GM18505 (cell line): ENCODE measurements around the gene CHRM4.
"Not testable (repeated sequence)": the region's sequence is repeated elsewhere in the genome, so short reads cannot be mapped to it uniquely, and the experiment has no call there.

Source experiments
- ATAC-seq: cut with Tn5 transposase; IDR thresholded peaks from one replicate; pipeline ENCODE4 v1.9.1; 2021; ENCODE audit not compliant: unreplicated experiment
- POLR2A ChIP-seq: IDR thresholded peaks from 4 replicates; pipeline ENCODE4 v1.6.1; 2011; ENCODE audit warnings: borderline replicate concordance; ENCODE audit not compliant: insufficient read depth, insufficient read length; ENCODE audit errors: extremely low read depth

The CHRM4 gene

DNA sequence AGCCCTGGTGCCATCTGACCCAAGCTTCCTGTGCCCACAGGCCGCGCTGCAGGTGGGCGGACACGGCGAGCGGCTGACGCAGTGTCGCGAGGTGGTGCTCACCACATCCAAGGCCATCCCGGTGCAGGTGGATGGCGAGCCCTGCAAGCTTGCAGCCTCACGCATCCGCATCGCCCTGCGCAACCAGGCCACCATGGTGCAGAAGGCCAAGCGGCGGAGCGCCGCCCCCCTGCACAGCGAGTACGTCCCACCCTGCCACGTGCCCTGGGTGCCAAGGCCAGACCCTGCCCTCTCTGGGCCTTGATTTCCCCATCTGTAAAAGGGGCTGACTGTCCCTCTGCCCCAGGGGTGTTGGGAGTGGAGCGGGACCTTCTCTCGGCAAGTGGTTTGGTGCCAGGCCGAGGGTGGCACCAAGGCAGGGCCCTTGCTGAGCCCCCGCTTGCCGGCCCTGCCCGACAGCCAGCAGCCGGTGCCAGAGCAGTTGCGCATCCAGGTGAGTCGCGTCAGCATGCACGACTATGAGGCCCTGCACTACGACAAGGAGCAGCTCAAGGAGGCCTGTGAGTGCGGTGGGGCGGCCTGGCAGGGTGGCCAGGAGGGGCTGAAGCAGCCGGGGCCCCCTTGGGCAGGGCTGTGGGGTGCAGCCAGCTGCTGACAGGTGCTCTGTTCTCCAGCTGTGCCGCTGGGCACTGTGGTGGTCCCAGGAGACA is 16.0 kb downstream of the CHRM4 start:
- no peak for ATAC-seq
- TF ChIP-seq POLR2A = no peak

DNA sequence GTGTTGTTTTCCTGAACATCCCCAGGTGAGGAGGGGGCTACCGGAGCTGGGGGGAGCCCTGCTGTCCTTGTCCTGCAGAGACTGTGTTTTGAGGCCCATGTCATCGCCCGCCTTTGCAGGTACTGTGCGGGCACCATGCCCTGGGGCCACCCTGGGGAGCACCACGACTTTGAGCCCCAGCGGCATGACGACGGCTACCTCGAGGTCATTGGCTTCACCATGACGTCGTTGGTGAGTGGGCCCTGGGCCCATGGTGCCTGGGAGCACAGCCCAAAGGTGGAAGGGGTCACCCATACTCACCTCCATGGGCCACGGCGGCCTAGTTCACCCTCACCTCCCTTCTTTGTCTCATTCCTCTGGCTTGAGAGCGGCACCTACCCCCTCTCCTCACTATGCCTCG is 16.8 kb downstream of the CHRM4 start:
- TF ChIP-seq POLR2A = no peak
- ATAC-seq = no peak

DNA sequence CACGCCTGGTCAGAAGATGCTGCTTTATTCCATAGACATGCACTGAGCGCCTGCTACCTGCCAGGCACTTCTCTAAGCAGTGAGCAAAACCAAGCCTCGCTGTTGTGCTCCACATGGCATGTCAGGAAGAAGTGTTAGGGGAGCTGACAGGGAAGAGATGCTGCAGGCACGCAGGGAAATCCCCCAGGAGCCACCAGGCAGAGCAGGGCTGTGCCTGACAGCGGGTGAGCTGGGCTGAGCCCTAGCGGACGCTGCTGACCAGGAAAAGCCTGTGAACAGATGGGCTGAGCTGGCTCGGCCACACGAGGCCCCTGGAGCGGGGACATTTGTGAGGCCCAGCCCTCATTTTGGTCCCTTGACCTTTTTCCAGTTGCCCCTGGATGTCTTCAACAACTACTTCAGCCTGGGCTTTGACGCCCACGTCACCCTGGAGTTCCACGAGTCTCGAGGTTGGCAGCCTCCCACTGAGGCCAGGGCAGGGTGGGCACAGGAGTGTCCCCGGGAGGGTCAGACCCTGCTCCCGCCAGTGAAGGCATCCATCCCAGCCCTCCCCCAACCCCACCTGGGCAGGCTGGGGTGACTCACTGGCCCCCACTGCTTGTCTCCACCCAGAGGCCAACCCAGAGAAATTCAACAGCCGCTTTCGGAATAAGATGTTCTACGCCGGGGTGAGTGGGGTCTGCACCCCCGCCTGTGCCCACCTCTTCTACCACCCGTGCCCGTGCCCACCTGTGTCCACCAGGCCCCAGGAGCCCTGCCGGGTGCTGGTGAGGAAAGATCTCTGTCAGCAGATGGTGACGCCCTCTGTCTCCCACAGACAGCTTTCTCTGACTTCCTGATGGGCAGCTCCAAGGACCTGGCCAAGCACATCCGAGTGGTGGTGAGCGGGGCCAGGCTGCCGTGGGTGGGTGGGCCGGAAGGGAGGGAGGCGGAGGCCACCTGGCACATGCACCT is 17.5 kb downstream of the CHRM4 start:
- no peak for TF ChIP-seq POLR2A

DNA sequence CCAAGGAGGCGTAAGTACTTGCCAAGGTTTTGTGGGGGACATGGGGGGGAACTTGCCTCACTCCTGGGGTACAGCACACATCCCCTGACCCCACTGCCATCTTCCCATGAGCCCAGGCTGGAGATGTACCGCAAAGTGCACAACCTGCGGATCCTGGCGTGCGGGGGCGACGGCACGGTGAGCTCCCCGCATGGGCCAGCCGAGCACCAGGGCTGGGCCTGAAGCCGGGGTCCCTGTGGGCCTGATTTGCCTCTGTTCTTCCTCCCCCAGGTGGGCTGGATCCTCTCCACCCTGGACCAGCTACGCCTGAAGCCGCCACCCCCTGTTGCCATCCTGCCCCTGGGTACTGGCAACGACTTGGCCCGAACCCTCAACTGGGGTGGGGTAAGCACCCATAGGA is 19.1 kb downstream of the CHRM4 start:
- not testable (repeated sequence) for ATAC-seq

More for the DNA sequence above, 17.5 kb downstream of the CHRM4 start:
- no peak for ATAC-seq

DNA sequence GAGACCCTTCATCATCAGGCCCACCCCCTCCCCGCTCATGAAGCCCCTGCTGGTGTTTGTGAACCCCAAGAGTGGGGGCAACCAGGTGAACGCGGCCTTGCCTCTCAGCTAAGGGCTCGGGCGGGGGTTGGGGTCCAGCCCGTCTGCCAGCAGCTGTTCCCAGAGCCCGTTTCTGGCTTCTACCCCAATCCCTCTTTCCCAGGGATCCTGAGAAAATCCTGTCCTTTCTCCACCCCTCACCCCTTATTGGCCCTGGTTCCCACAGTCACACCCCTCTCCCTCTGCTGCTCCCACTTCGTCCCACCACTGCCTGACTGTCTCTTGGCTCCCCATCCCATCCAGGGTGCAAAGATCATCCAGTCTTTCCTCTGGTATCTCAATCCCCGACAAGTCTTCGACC is 19.5 kb downstream of the CHRM4 start:
- TF ChIP-seq POLR2A = no peak
- no peak for ATAC-seq

DNA sequence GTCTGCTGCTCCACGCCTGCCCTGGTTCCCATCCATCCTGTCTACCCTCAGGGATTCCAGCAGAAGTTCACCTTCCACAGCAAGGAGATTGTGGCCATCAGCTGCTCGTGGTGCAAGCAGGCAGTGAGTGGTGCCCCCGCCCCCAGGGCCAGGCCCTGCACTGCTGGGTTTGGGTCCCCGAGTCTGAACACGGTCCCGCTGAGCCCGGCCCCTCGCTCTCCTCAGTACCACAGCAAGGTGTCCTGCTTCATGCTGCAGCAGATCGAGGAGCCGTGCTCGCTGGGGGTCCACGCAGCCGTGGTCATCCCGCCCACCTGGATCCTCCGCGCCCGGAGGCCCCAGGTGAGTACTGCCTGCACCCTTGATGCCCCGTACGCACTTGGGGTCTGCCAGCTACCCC is 20.3 kb downstream of the CHRM4 start:
- ATAC-seq = not testable (repeated sequence)

DNA sequence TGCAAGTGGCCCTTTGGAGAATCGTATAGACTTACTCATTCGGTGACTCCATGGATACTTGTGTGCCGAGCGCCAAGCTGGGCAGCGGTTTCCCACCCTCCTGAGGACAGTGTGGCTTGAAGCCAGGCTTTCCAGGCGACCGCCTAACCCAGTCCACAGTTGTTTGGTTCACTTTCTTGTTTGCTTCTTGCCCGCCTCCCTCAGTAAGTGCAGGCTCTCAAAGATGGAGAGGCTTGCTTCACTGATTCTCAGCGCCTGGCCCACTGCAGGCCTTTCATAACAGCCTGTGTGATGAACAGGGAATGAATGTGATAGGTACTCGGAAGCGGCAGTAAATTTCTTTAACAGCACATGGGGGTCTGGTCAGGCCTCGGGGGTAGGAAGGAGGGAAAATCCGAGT is 21.3 kb downstream of the CHRM4 start:
- TF ChIP-seq POLR2A = no peak
- no peak for ATAC-seq

DNA sequence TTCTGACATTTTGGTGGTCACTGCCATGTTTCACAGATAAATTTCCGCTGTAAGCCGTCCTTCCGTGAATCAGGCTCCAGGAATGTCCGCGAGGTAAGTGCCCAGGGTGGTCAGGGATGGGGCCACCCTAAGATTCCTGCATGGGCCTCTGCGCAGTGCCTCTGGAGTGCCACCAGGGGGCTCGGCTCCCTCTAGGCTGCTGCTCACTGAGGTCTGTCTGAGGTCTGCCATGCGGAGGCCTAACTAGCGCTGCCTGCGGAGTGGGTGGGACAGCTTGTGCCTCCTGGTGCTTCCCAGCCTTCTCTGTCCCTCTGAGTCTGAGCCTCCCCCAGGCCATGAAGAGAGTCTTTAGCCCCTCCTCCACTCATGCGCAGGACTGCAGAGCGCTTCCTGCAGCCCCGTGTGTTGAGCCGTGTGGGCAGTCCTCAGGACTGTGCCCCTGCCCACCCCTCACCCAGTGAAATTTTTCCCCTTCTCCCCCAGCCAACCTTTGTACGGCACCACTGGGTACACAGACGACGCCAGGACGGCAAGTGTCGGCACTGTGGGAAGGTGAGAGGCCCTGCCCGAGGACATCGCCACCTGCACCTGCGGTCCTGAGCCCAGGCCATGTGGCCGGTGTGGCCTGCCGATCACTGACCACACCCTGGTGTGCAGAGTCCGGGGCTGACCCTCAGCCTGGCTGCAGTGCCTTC is 22.0 kb downstream of the CHRM4 start:
- TF ChIP-seq POLR2A = no peak
- ATAC-seq = peak; percentile 56

DNA sequence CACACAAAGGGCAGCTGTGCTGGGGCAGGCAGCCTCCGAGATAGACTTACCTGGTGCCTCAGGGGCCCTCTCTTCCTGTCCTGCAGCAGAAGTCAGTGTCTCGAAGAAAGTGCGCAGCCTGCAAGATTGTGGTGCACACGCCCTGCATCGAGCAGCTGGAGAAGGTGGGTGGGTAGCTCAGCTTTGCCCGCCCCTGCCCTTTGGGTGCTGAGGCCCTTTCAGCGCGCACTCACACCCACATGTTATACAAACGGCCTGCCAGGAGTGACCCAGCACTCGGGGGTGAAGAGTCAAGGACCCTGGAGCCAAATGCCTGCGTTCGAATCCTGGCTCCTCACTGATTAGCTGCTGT is 23.7 kb downstream of the CHRM4 start:
- TF ChIP-seq POLR2A = no peak
- ATAC-seq = no peak

DNA sequence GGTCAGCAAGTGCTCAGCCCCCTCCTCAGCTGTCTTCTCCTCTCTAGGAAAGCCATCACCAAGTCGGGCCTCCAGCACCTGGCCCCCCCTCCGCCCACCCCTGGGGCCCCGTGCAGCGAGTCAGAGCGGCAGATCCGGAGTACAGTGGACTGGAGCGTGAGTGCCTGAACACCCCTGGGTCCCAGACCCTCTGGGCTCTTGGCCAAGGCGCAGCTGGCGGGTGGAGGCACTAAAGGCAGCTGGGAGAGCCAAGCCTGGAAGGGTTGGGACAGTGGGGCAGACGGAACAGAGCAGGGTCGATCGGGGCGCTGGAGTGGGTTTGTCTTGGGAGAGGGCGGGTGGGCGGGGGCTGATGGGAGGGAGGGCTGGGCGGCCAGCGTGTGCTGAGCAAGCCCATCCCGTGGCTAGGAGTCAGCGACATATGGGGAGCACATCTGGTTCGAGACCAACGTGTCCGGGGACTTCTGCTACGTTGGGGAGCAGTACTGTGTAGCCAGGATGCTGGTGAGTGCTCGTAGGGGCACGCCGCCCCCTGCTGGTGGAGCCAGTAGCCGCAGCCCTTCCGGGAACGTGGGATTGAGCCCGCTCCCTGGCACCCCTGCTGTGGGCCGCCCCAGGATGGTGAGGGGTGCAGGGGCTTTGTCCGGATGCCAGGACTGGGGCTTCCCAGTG is 24.2 kb downstream of the CHRM4 start:
- no peak for TF ChIP-seq POLR2A
- peak; percentile 55 for ATAC-seq

DNA sequence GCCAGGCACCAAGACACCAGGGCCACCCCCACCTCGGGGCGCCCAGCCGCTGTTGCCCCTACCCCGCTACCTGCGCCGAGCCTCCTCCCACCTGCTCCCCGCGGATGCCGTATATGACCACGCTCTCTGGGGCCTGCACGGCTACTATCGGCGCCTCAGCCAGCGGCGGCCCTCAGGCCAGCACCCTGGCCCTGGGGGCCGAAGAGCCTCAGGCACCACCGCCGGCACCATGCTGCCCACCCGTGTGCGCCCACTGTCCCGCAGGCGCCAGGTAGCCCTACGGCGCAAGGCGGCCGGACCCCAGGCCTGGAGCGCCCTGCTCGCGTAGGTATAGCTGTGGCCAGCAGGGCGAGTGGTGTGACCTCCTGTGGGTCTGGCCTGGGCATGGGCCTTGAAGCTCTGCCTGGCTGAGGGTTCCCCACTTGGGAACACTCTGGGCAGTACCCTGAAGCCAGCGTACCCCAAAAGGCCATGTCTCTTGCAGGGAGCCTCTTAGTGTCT is 24.9 kb downstream of the CHRM4 start:
- no peak for ATAC-seq
- TF ChIP-seq POLR2A = no peak

DNA sequence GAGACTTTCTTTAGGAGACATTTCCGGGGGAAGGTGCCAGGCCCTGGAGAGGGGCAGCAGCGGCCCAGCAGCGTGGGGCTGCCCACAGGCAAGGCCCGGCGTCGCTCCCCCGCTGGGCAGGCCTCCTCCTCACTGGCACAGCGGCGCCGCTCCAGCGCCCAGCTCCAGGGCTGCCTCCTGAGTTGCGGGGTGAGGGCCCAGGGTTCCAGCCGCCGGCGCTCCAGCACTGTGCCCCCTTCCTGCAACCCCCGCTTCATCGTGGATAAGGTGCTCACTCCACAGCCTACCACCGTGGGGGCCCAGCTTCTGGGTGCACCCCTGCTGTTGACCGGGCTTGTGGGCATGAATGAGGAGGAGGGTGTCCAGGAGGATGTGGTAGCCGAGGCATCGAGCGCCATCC is 25.3 kb downstream of the CHRM4 start:
- TF ChIP-seq POLR2A = no peak
- ATAC-seq = no peak

DNA sequence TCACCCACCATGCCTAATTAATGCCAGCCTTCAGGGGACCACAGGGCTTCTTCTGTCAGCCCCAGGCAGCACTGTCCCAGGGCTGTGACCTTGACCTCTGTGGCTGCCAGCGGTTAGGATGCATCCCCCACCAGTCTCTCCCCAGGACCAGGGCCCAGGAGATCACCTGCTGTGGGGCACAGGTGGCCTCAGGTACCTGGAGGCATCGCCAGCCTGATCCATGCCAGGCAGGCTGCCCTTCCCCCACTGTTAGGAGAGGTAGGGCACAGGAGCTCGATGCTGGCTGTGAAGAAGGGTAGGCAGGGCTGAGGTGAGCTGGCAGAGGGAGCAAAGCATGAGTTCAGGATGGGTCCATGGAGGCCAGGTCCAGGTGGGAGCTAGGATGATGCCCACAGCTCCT is 26.8 kb downstream of the CHRM4 start:
- no peak for ATAC-seq
- TF ChIP-seq POLR2A = no peak
